Measurements from ENCODE around the gene DPYSL3.

DPYSL3 gene

DNA sequence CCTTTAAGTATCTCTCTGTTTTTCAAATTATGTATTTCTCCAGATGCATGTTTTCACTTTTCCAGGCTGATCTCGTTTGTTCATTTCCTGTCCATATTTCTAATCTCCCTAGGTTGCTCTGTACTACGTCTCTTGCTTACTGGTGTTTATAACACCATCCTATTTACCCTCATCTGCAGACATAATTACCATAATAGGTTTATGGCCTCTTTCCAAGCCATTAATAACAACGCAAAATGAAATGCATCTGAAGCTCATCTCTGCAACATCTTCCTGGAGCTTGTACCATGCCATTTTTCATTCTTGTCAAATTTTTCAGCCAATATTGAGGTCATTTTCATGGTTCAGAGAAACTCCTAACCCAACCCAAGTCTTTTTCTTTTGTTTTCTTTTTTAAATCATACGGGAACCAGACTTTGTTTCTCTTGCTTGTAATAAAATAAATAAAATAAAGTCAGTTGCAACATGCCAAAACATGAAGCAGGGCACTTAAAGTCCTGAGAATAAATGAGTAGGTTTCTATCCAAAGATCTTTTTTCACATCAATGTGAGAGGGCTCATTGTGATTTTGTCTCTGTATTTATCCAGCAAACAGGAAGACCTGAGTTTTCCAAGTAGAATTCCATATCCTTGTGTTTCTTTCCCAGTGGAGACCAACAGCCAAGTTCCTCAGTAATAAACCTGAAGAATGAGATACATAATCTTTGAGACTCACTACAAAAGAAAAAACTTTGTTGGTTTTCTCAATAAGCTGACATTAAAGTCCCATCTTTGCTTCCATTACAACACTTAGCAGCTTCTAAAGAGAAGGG, 37.0 kb downstream of the DPYSL3 start:
- DNase-seq = no peak

DNA sequence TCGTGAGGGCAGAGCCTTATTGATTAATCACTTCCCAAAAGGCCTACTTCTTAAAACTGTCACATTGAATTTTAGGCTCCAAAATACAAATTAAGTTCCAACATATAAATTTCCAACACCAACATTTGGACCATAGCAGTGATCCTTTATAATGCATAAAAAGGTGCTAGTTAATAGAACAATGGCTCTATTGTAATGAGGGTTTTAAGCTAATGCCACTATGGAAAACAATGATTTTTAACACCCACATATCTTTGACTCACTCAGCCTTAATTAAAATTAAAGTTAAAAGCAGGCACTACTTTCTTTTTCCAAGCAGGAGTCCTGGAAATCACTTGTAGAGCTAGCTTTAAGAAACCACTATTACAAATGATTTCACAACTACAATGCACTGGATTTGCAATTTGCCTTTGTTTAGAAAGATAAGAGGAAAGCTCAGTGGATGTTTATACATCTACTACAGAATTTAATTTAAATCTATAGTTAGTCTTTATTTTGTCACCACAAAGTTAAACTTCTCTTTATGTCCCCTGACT, 41.8 kb downstream of the DPYSL3 start:
- DNase-seq = no peak

DNA sequence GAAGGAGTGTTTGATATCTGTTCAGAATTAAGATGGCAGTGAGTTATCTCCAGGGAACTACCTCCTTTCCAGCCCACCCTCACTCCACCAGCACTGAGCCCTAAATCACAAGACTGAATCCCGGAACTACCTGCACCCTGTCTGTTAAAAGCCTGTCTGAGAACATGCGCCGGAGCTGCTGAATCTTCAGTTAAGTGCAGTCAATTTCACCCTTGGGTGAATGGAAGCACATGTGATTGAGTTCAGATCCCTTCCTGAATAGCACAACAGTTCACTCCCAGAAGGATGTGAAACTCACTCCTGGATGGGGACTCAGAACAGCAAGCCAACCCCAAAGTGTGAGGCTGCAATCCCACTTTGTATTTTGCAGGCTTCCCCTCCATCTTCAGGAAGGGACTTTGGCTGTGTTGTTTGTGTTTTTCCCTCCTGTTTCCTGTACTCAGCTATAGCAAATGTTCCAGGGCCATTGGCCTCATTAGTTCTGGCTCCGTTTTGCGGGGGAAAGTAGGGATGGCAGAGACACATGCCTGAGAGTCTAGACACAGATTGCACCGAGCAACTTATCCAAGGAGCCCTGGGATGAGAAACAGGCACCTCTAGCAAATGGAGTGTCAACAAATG, 43.4 kb downstream of the DPYSL3 start:
- DNase-seq = no peak

- DNase-seq = no peak
Observed at GRCh38 chr5:147465747-147466146, 44.1 kb downstream of the DPYSL3 start.

DNA sequence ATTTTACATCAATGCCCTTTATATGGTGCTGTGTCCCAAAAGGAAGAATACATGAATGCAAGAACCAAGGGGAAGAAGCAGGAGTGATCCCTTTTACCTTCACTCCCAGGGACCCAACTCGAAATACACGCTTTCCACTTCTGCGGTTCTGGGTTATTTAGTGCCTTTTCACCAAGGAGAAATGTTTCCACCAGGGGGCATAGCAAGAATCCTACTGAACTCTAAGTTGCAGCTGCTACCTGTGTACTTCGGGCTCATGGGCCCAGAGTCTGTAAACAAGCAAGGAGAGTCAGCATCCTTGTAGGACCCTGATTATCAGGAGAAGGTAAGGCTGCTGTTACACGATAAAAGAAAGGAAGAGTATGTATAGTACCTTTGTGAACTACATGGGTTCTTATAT, 45.7 kb downstream of the DPYSL3 start:
- no peak for DNase-seq

DNA sequence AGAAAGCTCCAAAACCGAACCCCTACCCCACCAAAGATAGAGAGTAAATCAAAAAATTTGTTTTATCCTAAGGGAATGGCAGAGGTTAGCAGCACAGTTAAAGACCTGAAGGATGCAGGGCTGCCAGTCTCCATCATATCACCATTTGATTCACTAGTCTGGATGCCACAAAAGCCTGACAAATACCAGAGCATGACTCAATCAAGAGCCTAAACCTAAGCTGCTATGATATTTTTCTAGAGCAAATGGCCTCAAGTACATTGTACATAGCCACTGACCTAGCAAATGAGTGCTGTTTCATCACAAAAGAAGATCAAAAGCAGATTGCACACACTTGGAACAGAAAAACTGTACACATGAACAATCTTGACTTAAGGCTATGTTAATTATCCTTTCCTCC, 48.0 kb downstream of the DPYSL3 start:
- no peak for DNase-seq

DNA sequence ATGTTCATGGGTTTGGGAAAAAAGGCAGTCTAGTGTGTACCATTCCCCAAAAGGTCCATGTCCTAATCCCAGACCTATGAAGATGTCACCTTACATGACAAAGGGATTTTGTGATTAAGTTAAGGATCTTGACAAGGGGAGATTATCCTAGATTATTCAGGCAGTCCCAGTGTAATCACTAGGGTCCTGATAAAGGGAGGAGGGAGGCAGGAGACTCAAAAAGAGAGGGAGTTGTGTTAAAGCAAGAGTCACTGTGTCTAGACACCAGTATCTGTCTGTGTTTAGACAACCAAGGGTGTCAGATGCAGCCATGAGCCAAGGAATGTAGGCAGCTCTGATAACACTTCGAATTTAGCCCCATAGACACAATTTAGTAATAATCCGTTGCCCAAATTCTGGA, 49.5 kb downstream of the DPYSL3 start:
- DNase-seq = no peak

GRCh38 chr5:147458581-147458980, 51.3 kb downstream of the DPYSL3 start:
- no peak for DNase-seq

- no peak for DNase-seq
Observed at GRCh38 chr5:147455822-147456450, 53.9 kb downstream of the DPYSL3 start.

GRCh38 chr5:147454996-147455677, 54.7 kb downstream of the DPYSL3 start:
- DNase-seq = no peak

DNA sequence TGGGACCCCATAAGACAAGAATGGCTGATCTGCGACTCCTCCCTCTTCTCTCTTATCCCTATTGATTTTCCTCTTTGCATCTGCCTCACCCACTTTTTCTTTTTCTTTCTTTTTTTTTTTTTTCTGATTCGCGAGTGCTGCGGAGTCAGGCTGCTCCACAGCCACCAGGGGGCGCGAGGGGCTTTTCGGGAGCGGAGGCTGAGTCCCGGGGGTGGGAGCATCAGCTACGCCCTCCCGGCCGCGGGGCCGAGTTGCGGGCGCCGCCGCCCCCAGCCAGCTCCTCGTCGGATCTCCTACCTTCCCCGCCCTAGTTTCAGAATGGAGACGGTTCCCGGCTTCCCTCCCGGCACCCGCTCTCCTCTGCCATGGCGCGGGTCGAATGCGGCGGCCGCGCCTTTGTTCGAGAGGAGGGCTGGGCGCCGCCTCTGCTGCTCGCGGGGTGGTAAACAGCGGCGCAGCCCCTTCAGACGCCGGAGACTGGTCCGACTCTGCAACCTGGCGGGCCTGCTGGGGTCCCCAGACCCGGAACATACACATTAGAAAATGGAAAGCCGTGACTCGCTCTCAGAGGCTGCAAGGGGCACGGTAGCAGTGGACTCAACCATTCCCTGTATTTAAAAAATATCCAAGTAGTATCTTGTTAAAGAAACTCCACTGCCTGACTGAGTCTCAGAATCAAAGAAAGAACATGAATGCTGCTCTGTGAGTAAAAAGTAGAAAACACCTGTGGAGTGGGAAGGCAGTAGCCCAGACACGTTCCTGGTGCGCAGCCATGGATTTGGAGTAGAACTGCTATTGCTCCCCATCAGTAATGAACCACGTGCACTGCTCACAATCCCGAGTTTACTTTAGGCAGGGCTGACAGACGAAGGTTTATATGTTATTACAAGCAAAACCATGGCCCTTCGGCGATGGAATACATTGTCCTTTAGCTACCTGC, 55.7 kb downstream of the DPYSL3 start:
- peak; percentile 54 to 63 for DNase-seq

DNA sequence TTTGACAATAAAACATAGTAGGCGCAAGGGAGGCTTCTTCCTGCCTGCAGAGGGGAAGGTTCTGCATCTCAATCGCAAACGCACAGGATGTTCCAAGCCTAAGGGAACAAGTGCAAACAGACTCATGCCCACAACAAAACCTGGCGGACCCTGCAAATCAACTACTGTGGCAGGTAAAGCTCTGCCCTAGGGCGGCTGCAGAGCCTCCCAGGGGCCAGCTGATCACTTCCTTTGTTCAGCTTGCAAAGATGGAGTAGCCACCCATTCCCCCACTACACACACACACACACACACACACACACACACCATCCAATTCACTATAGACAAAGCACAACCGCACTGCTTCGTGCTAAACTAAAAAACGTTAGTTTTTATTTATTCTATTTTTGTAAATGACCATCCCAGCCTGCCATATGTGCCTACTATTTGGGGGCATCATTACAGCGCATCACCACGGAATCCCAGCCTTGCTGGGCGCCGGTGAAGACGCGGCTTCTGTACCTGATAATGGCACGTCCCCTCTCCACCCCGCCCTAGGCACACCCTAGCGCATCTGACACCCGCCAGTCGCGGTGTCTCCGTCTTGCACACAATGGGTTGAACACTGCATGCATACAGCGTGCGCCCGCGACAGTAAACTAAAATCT, 57.6 kb downstream of the DPYSL3 start:
- DNase-seq = no peak

GRCh38 chr5:147451193-147451592, 58.7 kb downstream of the DPYSL3 start:
- no peak for DNase-seq

GRCh38 chr5:147450606-147451005, 59.3 kb downstream of the DPYSL3 start:
- DNase-seq = no peak

GRCh38 chr5:147448766-147449165, 61.1 kb downstream of the DPYSL3 start:
- DNase-seq = no peak

DNA sequence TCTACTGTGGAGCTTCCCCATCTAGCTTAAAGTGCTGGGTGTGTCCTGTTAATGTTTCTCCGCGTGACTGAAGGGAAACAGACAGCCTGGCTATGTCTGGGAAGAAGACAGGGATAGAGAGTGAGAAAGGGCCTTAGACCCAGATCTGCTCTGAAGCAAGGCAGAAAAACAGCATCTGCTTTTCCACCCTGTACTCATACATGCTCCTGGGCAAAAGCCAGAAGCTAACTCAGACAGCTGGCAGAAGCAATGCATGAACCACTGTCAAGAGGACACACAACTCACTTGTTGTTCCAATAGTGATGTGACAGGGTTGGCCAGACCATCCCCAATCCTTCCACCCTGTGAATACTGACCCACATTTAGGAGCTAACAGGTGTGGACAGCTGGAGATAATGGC, 63.3 kb downstream of the DPYSL3 start:
- no peak for DNase-seq

- DNase-seq = no peak
Observed at GRCh38 chr5:147445917-147446316, 64.0 kb downstream of the DPYSL3 start.

- DNase-seq = no peak
Observed at GRCh38 chr5:147445090-147445489, 64.8 kb downstream of the DPYSL3 start.

GRCh38 chr5:147442224-147442623, 67.6 kb downstream of the DPYSL3 start:
- no peak for DNase-seq

- DNase-seq = no peak
Observed at GRCh38 chr5:147441191-147441695, 68.6 kb downstream of the DPYSL3 start.

DNA sequence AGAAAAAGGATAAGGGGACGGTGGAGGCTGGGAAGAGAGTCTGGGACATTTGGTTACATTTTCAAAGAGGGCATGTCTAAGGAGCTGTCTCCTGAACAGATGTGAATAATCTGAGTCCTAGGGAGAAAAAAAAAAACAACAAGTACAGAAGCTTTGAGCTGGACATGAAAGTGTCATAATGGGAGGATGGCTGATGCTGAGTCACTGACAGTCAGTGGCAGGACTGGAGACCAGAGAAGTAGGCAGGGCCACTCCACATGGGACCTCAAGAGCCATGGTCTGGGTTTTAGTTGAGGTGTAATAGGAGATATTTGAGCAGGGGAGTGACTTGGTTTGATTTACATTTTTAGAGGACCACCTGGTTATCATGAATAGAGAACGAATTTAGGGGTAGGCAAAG, 70.6 kb downstream of the DPYSL3 start:
- no peak for DNase-seq
